Colonic mucosa (tissue), 4 donors: Measurements from ENCODE around the gene TP53BP2. TPM values are rescaled to one million over a fixed set of nuclear protein-coding genes. Genes with fewer than 3 reads are reported as not detected.
A peak's percentile ranks its signal among the peaks of the same experiment; 100 is the strongest.

Experiments
- DNase-seq: peaks from one replicate; pipeline ENCODE4 v3.0.0-alpha.2; 2020
- H3K27ac ChIP-seq: fragments of 200-600 bp; one replicate; pipeline ENCODE4 v1.8.0; 2021
- H3K27me3 ChIP-seq: fragments of 200-600 bp; one replicate; pipeline ENCODE4 v1.8.0; 2021
- H3K36me3 ChIP-seq: fragments of 200-600 bp; one replicate; pipeline ENCODE4 v1.8.0; 2021
- H3K4me1 ChIP-seq: fragments of 200-600 bp; one replicate; pipeline ENCODE4 v1.8.0; 2021; ENCODE audit warnings: mild to moderate bottlenecking
- H3K4me3 ChIP-seq: fragments of 200-600 bp; one replicate; pipeline ENCODE4 v1.8.0; 2021
- H3K9ac ChIP-seq, 2 donors: one replicate each; pipeline ENCODE4 v1.7.0; 2013; ENCODE audit warnings: control low read depth in 2 of 2, low read depth in 2 of 2, low read length in 2 of 2
- H3K9me3 ChIP-seq: fragments of 200-600 bp; one replicate; pipeline ENCODE4 v1.8.0; 2021
- CTCF ChIP-seq: fragments of 200-600 bp; IDR thresholded peaks from one replicate; pipeline ENCODE4 v1.8.0; 2022; ENCODE audit warnings: antibody characterized with exemption, mild to moderate bottlenecking
- intact Hi-C: fragments of 100-400 bp; cut with DNase I; formaldehyde crosslinking; loops from one replicate; pipeline ENCODE4 v1.14.1; 2022
- total RNA-seq, 2 donors: library from RNA; stranded (reverse); fragmentation: NEBNext Ultra II Directional in 1 of 2; extraction: Animal tissue kit (Norgen Biotek cat#: 25700) in 1 of 2; gene quantifications; one replicate each; pipeline ENCODE4 v1.2.1, GENCODE V29; 2021
- donor health status: healthy.
- donor health status: DM: no; HTN: no; CAD: no.
- donor health status: DM: no; HTN: no; CAD: no.

Gene TP53BP2
- total RNA-seq, 2 donors from 2014 or later = 28.8 to 39.6 TPM

- Histone ChIP-seq H3K4me3 (no peak overlapping the region), H3K27me3 (no peaks in the 10 kb centered on the region), H3K27ac (no peak overlapping the region), H3K4me1 (no peaks in the 10 kb centered on the region), H3K9me3 (no peaks in the 10 kb centered on the region), H3K9ac (no peak overlapping the region), H3K36me3 (peaks cover 4% of the 10 kb centered on the region)
- no peak for DNase-seq
- intact Hi-C loops = no loop called here
- no peak for TF ChIP-seq CTCF
Measured at GRCh38 chr1:223785808-223786207, 59.9 kb downstream of the TP53BP2 start.

- Histone ChIP-seq H3K9ac (no peak overlapping the region), H3K9me3 (no peaks in the 10 kb centered on the region), H3K27me3 (no peaks in the 10 kb centered on the region), H3K27ac (no peak overlapping the region), H3K4me3 (no peak overlapping the region), H3K4me1 (no peaks in the 10 kb centered on the region), H3K36me3 (peaks cover 4% of the 10 kb centered on the region)
- TF ChIP-seq CTCF = no peak
- no peak for DNase-seq
- intact Hi-C loops = no loop called here
Measured at GRCh38 chr1:223784541-223784940, 61.2 kb downstream of the TP53BP2 start.

- DNase-seq = no peak
- no peaks in the 10 kb centered on the region for H3K27me3 ChIP-seq
- no peaks in the 10 kb centered on the region for H3K4me1 ChIP-seq
- no peaks in the 10 kb centered on the region for H3K9me3 ChIP-seq
- intact Hi-C loops = no loop called here
- no peak for TF ChIP-seq CTCF
- no peak overlapping the region for H3K4me3 ChIP-seq
- H3K9ac ChIP-seq = no peak overlapping the region
- H3K27ac ChIP-seq = no peak overlapping the region
- peaks cover 4% of the 10 kb centered on the region for H3K36me3 ChIP-seq
Measured at GRCh38 chr1:223783676-223784075, 62.1 kb downstream of the TP53BP2 start.

GRCh38 chr1:223780949-223781348 is 64.8 kb downstream of the TP53BP2 start:
- no peak for TF ChIP-seq CTCF
- H3K9ac ChIP-seq = no peak overlapping the region
- no peak for DNase-seq
- no peaks in the 10 kb centered on the region for H3K4me1 ChIP-seq
- H3K27ac ChIP-seq = no peak overlapping the region
- H3K4me3 ChIP-seq = no peak overlapping the region
- intact Hi-C loops = no loop called here
- no peaks in the 10 kb centered on the region for H3K27me3 ChIP-seq
- no peaks in the 10 kb centered on the region for H3K9me3 ChIP-seq
- peaks cover 12% of the 10 kb centered on the region for H3K36me3 ChIP-seq

GRCh38 chr1:223780318-223780717 is 65.4 kb downstream of the TP53BP2 start:
- no peak overlapping the region for H3K4me3 ChIP-seq
- peaks cover 15% of the 10 kb centered on the region for H3K36me3 ChIP-seq
- H3K9me3 ChIP-seq = no peaks in the 10 kb centered on the region
- intact Hi-C loops = no loop called here
- no peak for TF ChIP-seq CTCF
- no peak overlapping the region for H3K9ac ChIP-seq
- H3K27me3 ChIP-seq = no peaks in the 10 kb centered on the region
- H3K27ac ChIP-seq = no peak overlapping the region
- DNase-seq = peak; percentile 8
- no peaks in the 10 kb centered on the region for H3K4me1 ChIP-seq
